ENCODE data around the gene JAK3.
"Not testable (repeated sequence)": the region's sequence is repeated elsewhere in the genome, so short reads cannot be mapped to it uniquely, and the experiment has no call there.

Gene JAK3

GRCh38 chr19:17847538-17848366 is at the start of gene JAK3:
Gene JAK3, minus strand, starts transcription at chr19:17847982. Its CDS starts 3,565 bp downstream, at chr19:17844417.
- no peak within 1 kb of the TSS for H3K27ac ChIP-seq
- TF ChIP-seq CTCF (conservative IDR thresholded peaks at IDR 0.05): no peak

GRCh38 chr19:17893766-17894165 is 46.0 kb upstream of the JAK3 start:
- TF ChIP-seq CTCF (conservative IDR thresholded peaks at IDR 0.05): no peak
- no peak overlapping the region for H3K27ac ChIP-seq

- H3K27ac ChIP-seq: no peak overlapping the region
- TF ChIP-seq CTCF (conservative IDR thresholded peaks at IDR 0.05): no peak
Measured at GRCh38 chr19:17889609-17890214, 41.9 kb upstream of the JAK3 start.

GRCh38 chr19:17888260-17888659 is 40.5 kb upstream of the JAK3 start:
- TF ChIP-seq CTCF (conservative IDR thresholded peaks at IDR 0.05): no peak
- H3K27ac ChIP-seq: no peak overlapping the region

GRCh38 chr19:17887221-17887620 is 39.4 kb upstream of the JAK3 start:
- not testable (repeated sequence) for H3K27ac ChIP-seq

- TF ChIP-seq CTCF (conservative IDR thresholded peaks at IDR 0.05): no peak
- H3K27ac ChIP-seq: no peak overlapping the region
Measured at GRCh38 chr19:17886515-17886914, 38.7 kb upstream of the JAK3 start.

GRCh38 chr19:17883627-17884410 is 36.0 kb upstream of the JAK3 start:
- TF ChIP-seq CTCF (conservative IDR thresholded peaks at IDR 0.05): no peak
- no peak overlapping the region for H3K27ac ChIP-seq

Data from VCaP (cell line).